ENCODE data around the gene WWOX.

The WWOX gene

GRCh38 chr16:79001156-79001967 is 901.9 kb downstream of the WWOX start:
- H3K27me3 ChIP-seq (ENCODE audit: control insufficient read depth in 1 of 2, insufficient read depth in 2 of 2, low read length in 2 of 2): no peaks in the 10 kb centered on the region
- peaks cover 3% of the 10 kb centered on the region for H3K4me1 ChIP-seq (ENCODE audit: control insufficient read depth, insufficient read depth, low read length)
- no peak overlapping the region for H3K27ac ChIP-seq (ENCODE audit: low read length)
- H3K9ac ChIP-seq (ENCODE audit: low read length in 2 of 2): no peak overlapping the region
- peak overlapping the region in 1 of 2 donors; percentile 3 for H3K4me3 ChIP-seq (ENCODE audit: low read length in 2 of 2)
- H3K9me3 ChIP-seq (ENCODE audit: control insufficient read depth in 2 of 2, low read length in 2 of 2): no peaks in the 10 kb centered on the region
- H3K36me3 ChIP-seq (ENCODE audit: control insufficient read depth in 2 of 2, insufficient read depth in 2 of 2, low read length in 2 of 2): no peaks in the 10 kb centered on the region

GRCh38 chr16:79003026-79003609 is 903.7 kb downstream of the WWOX start:
- H3K27ac ChIP-seq (ENCODE audit: low read length): no peak overlapping the region
- H3K9me3 ChIP-seq (ENCODE audit: control insufficient read depth in 2 of 2, low read length in 2 of 2): no peaks in the 10 kb centered on the region
- H3K4me1 ChIP-seq (ENCODE audit: control insufficient read depth, insufficient read depth, low read length): peaks cover 3% of the 10 kb centered on the region
- no peak overlapping the region for H3K9ac ChIP-seq (ENCODE audit: low read length in 2 of 2)
- H3K27me3 ChIP-seq (ENCODE audit: control insufficient read depth in 1 of 2, insufficient read depth in 2 of 2, low read length in 2 of 2): no peaks in the 10 kb centered on the region
- H3K4me3 ChIP-seq (ENCODE audit: low read length in 2 of 2): no peak overlapping the region
- H3K36me3 ChIP-seq (ENCODE audit: control insufficient read depth in 2 of 2, insufficient read depth in 2 of 2, low read length in 2 of 2): no peaks in the 10 kb centered on the region

GRCh38 chr16:79004309-79004708 is 904.9 kb downstream of the WWOX start:
- Histone ChIP-seq H3K4me3 (ENCODE audit: low read length in 2 of 2) (no peak overlapping the region), H3K9me3 (ENCODE audit: control insufficient read depth in 2 of 2, low read length in 2 of 2) (no peaks in the 10 kb centered on the region), H3K4me1 (ENCODE audit: control insufficient read depth, insufficient read depth, low read length) (peaks cover 3% of the 10 kb centered on the region), H3K36me3 (ENCODE audit: control insufficient read depth in 2 of 2, insufficient read depth in 2 of 2, low read length in 2 of 2) (no peaks in the 10 kb centered on the region), H3K27me3 (ENCODE audit: control insufficient read depth in 1 of 2, insufficient read depth in 2 of 2, low read length in 2 of 2) (no peaks in the 10 kb centered on the region), H3K9ac (ENCODE audit: low read length in 2 of 2) (no peak overlapping the region), H3K27ac (ENCODE audit: low read length) (no peak overlapping the region)

GRCh38 chr16:79005096-79005495 is 905.6 kb downstream of the WWOX start:
- Histone ChIP-seq H3K27me3 (ENCODE audit: control insufficient read depth in 1 of 2, insufficient read depth in 2 of 2, low read length in 2 of 2) (no peaks in the 10 kb centered on the region), H3K4me3 (ENCODE audit: low read length in 2 of 2) (no peak overlapping the region), H3K9me3 (ENCODE audit: control insufficient read depth in 2 of 2, low read length in 2 of 2) (no peaks in the 10 kb centered on the region), H3K9ac (ENCODE audit: low read length in 2 of 2) (no peak overlapping the region), H3K4me1 (ENCODE audit: control insufficient read depth, insufficient read depth, low read length) (peaks cover 3% of the 10 kb centered on the region), H3K36me3 (ENCODE audit: control insufficient read depth in 2 of 2, insufficient read depth in 2 of 2, low read length in 2 of 2) (no peaks in the 10 kb centered on the region), H3K27ac (ENCODE audit: low read length) (no peak overlapping the region)

- no peaks in the 10 kb centered on the region for H3K27me3 ChIP-seq (ENCODE audit: control insufficient read depth in 1 of 2, insufficient read depth in 2 of 2, low read length in 2 of 2)
- no peak overlapping the region for H3K9ac ChIP-seq (ENCODE audit: low read length in 2 of 2)
- H3K4me1 ChIP-seq (ENCODE audit: control insufficient read depth, insufficient read depth, low read length): peaks cover under 1% of the 10 kb centered on the region
- H3K36me3 ChIP-seq (ENCODE audit: control insufficient read depth in 2 of 2, insufficient read depth in 2 of 2, low read length in 2 of 2): no peaks in the 10 kb centered on the region
- no peak overlapping the region for H3K27ac ChIP-seq (ENCODE audit: low read length)
- H3K4me3 ChIP-seq (ENCODE audit: low read length in 2 of 2): no peak overlapping the region
- H3K9me3 ChIP-seq (ENCODE audit: control insufficient read depth in 2 of 2, low read length in 2 of 2): no peaks in the 10 kb centered on the region
These were observed 906.8 kb downstream of the WWOX start for GRCh38 chr16:79006206-79006605.

- no peaks in the 10 kb centered on the region for H3K36me3 ChIP-seq (ENCODE audit: control insufficient read depth in 2 of 2, insufficient read depth in 2 of 2, low read length in 2 of 2)
- H3K9me3 ChIP-seq (ENCODE audit: control insufficient read depth in 2 of 2, low read length in 2 of 2): no peaks in the 10 kb centered on the region
- no peaks in the 10 kb centered on the region for H3K27me3 ChIP-seq (ENCODE audit: control insufficient read depth in 1 of 2, insufficient read depth in 2 of 2, low read length in 2 of 2)
- H3K9ac ChIP-seq (ENCODE audit: low read length in 2 of 2): no peak overlapping the region
- H3K4me1 ChIP-seq (ENCODE audit: control insufficient read depth, insufficient read depth, low read length): no peaks in the 10 kb centered on the region
- no peak overlapping the region for H3K27ac ChIP-seq (ENCODE audit: low read length)
- no peak overlapping the region for H3K4me3 ChIP-seq (ENCODE audit: low read length in 2 of 2)
These were observed 907.3 kb downstream of the WWOX start for GRCh38 chr16:79006765-79007164.

GRCh38 chr16:79007614-79008013 is 908.2 kb downstream of the WWOX start:
- Histone ChIP-seq H3K27ac (ENCODE audit: low read length) (no peak overlapping the region), H3K4me3 (ENCODE audit: low read length in 2 of 2) (no peak overlapping the region), H3K27me3 (ENCODE audit: control insufficient read depth in 1 of 2, insufficient read depth in 2 of 2, low read length in 2 of 2) (no peaks in the 10 kb centered on the region), H3K36me3 (ENCODE audit: control insufficient read depth in 2 of 2, insufficient read depth in 2 of 2, low read length in 2 of 2) (no peaks in the 10 kb centered on the region), H3K9me3 (ENCODE audit: control insufficient read depth in 2 of 2, low read length in 2 of 2) (no peaks in the 10 kb centered on the region), H3K9ac (ENCODE audit: low read length in 2 of 2) (no peak overlapping the region), H3K4me1 (ENCODE audit: control insufficient read depth, insufficient read depth, low read length) (no peaks in the 10 kb centered on the region)

GRCh38 chr16:79008036-79008868 is 908.8 kb downstream of the WWOX start:
- Histone ChIP-seq H3K4me3 (ENCODE audit: low read length in 2 of 2) (no peak overlapping the region), H3K9me3 (ENCODE audit: control insufficient read depth in 2 of 2, low read length in 2 of 2) (no peaks in the 10 kb centered on the region), H3K27ac (ENCODE audit: low read length) (no peak overlapping the region), H3K4me1 (ENCODE audit: control insufficient read depth, insufficient read depth, low read length) (no peaks in the 10 kb centered on the region), H3K27me3 (ENCODE audit: control insufficient read depth in 1 of 2, insufficient read depth in 2 of 2, low read length in 2 of 2) (no peaks in the 10 kb centered on the region), H3K36me3 (ENCODE audit: control insufficient read depth in 2 of 2, insufficient read depth in 2 of 2, low read length in 2 of 2) (no peaks in the 10 kb centered on the region), H3K9ac (ENCODE audit: low read length in 2 of 2) (no peak overlapping the region)

- no peaks in the 10 kb centered on the region for H3K36me3 ChIP-seq (ENCODE audit: control insufficient read depth in 2 of 2, insufficient read depth in 2 of 2, low read length in 2 of 2)
- peaks cover under 1% of the 10 kb centered on the region for H3K4me1 ChIP-seq (ENCODE audit: control insufficient read depth, insufficient read depth, low read length)
- no peaks in the 10 kb centered on the region for H3K27me3 ChIP-seq (ENCODE audit: control insufficient read depth in 1 of 2, insufficient read depth in 2 of 2, low read length in 2 of 2)
- no peak overlapping the region for H3K27ac ChIP-seq (ENCODE audit: low read length)
- H3K9ac ChIP-seq (ENCODE audit: low read length in 2 of 2): no peak overlapping the region
- H3K9me3 ChIP-seq (ENCODE audit: control insufficient read depth in 2 of 2, low read length in 2 of 2): no peaks in the 10 kb centered on the region
- H3K4me3 ChIP-seq (ENCODE audit: low read length in 2 of 2): no peak overlapping the region
These were observed 909.4 kb downstream of the WWOX start for GRCh38 chr16:79008869-79009179.

GRCh38 chr16:79009896-79010295 is 910.4 kb downstream of the WWOX start:
- H3K9ac ChIP-seq (ENCODE audit: low read length in 2 of 2): no peak overlapping the region
- H3K4me1 ChIP-seq (ENCODE audit: control insufficient read depth, insufficient read depth, low read length): peaks cover 2% of the 10 kb centered on the region
- H3K9me3 ChIP-seq (ENCODE audit: control insufficient read depth in 2 of 2, low read length in 2 of 2): no peaks in the 10 kb centered on the region
- no peaks in the 10 kb centered on the region for H3K36me3 ChIP-seq (ENCODE audit: control insufficient read depth in 2 of 2, insufficient read depth in 2 of 2, low read length in 2 of 2)
- no peak overlapping the region for H3K27ac ChIP-seq (ENCODE audit: low read length)
- H3K4me3 ChIP-seq (ENCODE audit: low read length in 2 of 2): no peak overlapping the region
- H3K27me3 ChIP-seq (ENCODE audit: control insufficient read depth in 1 of 2, insufficient read depth in 2 of 2, low read length in 2 of 2): no peaks in the 10 kb centered on the region
